ES-I3 (cell line): ENCODE measurements around the gene CENPP.
A peak's percentile ranks its signal among the peaks of the same experiment; 100 is the strongest.

Experiments used
- H3K36me3 ChIP-seq: 2 replicates; pipeline ENCODE4 v1.6.1; 2013; ENCODE audit warnings: mild to moderate bottlenecking, low read length, control low read depth, moderate library complexity; ENCODE audit not compliant: insufficient read depth
- H3K4me1 ChIP-seq: 2 replicates; pipeline ENCODE4 v1.6.1; 2013; ENCODE audit warnings: mild to moderate bottlenecking, control low read depth, low read length; ENCODE audit not compliant: insufficient read depth
- H3K9ac ChIP-seq: 2 replicates; pipeline ENCODE4 v1.6.1; 2013; ENCODE audit warnings: low read depth, mild to moderate bottlenecking, low read length, moderate library complexity
- H3K9me3 ChIP-seq: 2 replicates; pipeline ENCODE4 v1.6.1; 2013; ENCODE audit warnings: mild to moderate bottlenecking, low read length, moderate library complexity; ENCODE audit not compliant: control insufficient read depth, insufficient read depth

CENPP gene

DNA sequence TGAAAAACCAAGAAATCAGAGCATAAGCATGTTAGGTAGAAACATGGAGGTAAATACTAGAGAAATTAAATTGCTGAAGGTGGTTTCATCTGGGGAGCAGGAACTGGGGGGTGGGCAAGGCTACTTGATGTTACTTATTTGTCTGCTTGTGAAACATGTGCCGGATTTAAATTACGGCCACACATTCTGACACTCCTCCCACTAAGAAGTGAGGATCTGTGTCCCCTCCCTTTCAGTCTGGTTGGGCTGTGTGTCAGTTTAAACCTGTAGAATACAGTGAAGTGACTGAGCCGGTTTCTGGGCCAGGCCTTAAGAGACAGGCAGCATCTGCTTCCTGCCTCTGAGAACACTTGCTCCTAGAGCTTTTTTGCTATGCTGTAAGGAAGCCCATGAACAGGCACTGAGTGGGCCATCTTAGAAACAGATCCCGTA, 29.9 kb upstream of the CENPP start:
- no peak overlapping the region for H3K9ac ChIP-seq
- H3K4me1 ChIP-seq: peaks cover 5% of the 10 kb centered on the region; the same call in 1 of the 2 replicates
- no peaks in the 10 kb centered on the region for H3K9me3 ChIP-seq
- peaks cover 2% of the 10 kb centered on the region for H3K36me3 ChIP-seq

DNA sequence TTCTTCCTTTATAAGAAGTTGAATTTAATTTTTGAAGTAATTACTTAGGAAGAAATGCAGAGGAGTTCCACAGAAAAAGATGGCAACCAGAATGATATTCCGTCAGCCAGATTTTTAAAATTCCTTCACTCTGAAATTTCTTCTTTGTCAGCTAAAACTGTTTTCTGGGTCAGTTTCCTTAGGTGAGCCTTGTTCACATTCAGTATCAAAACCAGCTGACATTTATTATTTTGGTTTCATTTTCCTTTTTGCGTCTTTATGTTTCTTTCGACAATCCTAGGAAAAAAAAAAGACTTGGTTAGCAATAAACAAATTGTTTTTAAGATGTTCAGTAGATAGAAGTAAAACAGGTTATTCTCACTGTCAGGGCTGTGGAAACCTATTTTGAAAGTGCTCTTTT, 28.1 kb upstream of the CENPP start:
- no peaks in the 10 kb centered on the region for H3K4me1 ChIP-seq
- H3K9ac ChIP-seq: no peak overlapping the region
- peaks cover 5% of the 10 kb centered on the region for H3K36me3 ChIP-seq
- H3K9me3 ChIP-seq: no peaks in the 10 kb centered on the region

DNA sequence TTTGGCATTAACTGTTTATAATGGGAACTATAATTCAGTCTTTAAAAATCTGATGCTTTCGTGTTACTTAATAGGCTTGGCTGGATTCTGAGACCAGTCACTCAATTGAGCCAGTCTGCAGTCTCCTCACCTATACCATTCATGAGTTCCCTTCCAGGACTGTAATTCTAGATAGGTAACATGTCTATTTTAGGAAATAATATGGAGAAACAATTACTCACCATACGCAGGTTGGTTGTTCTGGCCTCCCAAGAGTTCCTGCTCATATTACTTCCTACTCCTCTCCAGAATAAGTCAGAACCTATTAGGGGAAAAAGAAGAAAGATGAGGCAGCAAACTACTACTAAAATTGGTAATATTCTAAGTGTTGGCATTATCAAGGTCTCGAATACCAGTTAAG, 27.7 kb upstream of the CENPP start:
- no peak overlapping the region for H3K9ac ChIP-seq
- H3K36me3 ChIP-seq: peaks cover 7% of the 10 kb centered on the region
- no peaks in the 10 kb centered on the region for H3K9me3 ChIP-seq
- H3K4me1 ChIP-seq: no peaks in the 10 kb centered on the region

DNA sequence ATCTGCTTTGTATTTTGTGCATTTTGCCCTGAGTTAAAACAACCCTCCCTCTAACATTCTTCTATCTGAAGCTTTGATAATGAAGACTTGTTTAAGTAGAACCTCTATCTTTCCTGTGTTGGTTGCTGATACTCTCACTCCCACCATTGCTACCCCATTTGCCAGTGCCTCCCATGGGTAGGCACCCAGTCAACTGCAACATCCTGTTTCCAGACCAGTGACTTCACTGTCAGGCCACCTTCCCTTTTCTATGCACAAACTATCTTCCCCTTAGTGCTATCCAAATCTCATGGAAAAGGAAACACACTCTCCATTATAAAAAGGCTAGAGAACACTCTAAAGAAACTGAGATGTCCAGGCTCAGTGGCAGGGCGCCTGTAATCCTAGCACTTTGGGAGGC, 26.6 kb upstream of the CENPP start:
- peaks cover 7% of the 10 kb centered on the region for H3K36me3 ChIP-seq

DNA sequence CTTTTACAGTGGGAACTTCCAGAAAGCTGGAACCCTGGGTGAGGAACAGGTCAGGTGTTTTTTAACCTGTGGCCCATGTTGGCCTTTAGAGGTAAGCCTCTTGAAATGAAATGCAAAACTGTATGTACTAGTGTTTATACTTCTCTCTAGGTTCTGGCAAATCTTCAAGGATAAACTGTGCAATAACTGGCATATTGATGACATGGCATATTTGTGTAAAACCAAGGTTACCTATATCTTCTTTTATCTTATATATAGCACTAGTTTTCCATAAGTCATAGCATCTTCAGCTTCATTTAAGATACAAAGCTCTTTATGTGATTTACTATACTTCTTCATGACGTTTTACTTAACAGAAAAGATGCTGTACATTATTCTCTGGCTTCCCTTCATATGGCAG, 24.8 kb upstream of the CENPP start:
- Histone ChIP-seq H3K36me3 (peaks cover 7% of the 10 kb centered on the region), H3K4me1 (no peaks in the 10 kb centered on the region), H3K9me3 (no peaks in the 10 kb centered on the region), H3K9ac (no peak overlapping the region)

More for the DNA sequence above, 26.6 kb upstream of the CENPP start:
- Histone ChIP-seq H3K9ac (no peak overlapping the region), H3K4me1 (no peaks in the 10 kb centered on the region), H3K9me3 (no peaks in the 10 kb centered on the region)

DNA sequence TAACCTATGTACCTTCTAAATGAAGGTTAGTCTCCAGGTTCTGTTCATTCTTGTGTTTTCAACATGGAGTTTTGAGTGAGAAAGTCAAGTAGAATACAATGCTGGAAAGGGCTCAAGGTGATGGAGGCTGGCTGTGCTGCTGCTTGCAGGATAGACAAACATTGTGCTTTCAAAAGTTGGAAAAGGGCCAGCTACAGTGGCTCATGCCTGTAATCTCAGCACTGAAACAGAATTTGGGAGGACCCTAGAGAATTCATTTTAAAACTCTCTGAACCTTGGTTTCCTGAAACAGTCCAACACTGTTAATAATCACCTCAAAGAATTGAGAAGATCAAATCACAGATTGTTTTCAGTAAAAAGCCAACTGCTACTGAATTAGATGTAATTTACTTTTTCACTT, 16.9 kb upstream of the CENPP start:
- peaks cover 37% of the 10 kb centered on the region for H3K36me3 ChIP-seq
- H3K9ac ChIP-seq: no peak overlapping the region
- no peaks in the 10 kb centered on the region for H3K4me1 ChIP-seq
- H3K9me3 ChIP-seq: no peaks in the 10 kb centered on the region

DNA sequence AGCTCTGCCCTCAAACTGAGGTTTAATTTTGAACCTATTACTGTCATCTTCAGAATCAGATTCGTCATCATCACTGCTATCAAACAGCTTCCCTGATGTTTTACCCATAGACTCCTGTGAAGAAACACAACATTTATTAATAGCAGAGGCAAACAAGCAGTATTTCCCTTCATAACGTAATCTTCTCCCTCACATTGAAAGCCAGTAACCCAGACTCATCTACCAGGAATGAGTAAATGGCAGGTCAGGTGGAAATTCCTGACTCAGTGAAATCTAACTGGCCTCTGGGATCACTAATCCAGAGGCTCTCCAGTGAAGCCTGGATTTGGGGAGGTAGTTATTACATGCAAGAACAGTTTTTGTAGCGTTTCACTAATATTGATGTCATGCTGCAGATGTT, 15.2 kb upstream of the CENPP start:
- Histone ChIP-seq H3K4me1 (no peaks in the 10 kb centered on the region), H3K9ac (no peak overlapping the region), H3K9me3 (no peaks in the 10 kb centered on the region), H3K36me3 (peaks cover 41% of the 10 kb centered on the region)

DNA sequence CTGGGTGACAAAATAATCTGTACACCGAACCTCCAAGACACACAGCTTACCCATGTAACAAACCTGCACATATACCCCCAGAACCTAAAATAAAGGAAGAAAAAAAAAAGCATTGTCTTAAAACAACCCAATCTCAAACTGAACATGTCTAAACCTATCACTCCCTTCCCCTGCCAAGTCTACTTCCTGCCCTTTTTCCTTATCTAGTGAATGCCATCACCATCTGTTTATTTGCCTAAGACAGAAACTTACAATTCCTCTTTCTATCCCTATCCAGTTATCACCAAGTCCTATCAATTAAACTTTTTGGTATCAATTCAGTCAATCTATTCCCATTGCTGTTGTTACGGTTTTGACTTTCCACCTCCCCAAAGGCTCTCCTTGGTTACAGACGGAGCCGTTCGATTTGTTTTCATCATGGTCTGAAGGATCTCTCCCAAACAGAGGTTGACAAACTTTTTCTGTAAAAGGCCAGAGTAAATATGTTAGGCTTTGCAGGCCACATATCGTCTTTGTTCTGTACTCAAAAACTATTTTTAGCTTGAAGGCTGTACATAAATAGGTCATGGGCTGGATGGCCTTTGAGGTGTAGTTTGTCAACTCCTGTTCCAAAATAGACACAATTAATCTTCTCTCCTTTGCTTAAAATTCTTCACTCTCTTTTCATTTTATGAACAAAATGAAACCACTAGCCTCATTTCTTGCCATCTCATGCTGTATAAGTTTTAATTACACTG, 12.7 kb upstream of the CENPP start:
- Histone ChIP-seq H3K9ac (no peak overlapping the region), H3K4me1 (no peaks in the 10 kb centered on the region), H3K36me3 (peaks cover 37% of the 10 kb centered on the region), H3K9me3 (no peaks in the 10 kb centered on the region)

DNA sequence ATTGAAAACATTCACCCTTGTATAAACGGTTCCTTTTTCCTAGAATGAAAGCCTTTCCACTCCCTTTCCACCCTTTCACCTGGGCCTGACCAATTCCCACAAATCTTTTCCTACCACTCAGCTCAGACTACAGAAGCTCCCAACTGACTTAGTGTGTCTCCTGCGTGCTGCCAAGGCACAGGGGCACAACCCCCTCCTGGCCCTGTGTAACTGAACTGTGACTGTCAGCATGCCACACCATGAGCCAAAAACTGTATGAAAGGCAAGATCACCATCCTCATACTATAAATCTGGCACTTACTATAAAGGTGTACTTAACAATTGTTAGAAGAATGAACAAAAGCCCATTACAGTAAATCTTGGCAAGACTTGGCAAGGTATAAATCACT, 12.1 kb upstream of the CENPP start:
- Histone ChIP-seq H3K9me3 (no peaks in the 10 kb centered on the region), H3K36me3 (peaks cover 34% of the 10 kb centered on the region), H3K9ac (no peak overlapping the region), H3K4me1 (no peaks in the 10 kb centered on the region)

DNA sequence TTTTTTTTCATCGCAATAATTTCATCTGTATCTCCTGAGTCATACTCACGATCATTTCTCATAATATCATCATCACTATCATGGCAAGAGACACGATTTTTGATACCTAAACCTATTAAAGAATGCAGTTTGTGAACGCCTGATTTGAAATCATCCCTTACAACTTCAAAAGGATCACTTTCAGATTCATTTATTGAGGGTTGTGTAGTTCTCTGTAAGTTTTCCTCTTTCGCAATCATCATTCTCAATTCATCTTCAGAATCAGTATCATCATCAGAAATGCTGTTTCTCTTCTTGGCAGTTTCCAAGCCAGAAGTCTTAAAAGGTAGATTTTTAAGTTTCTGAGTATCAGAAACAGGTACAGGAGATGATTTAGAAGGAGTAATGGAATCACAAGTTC, 10.3 kb upstream of the CENPP start:
- peaks cover 34% of the 10 kb centered on the region for H3K36me3 ChIP-seq
- H3K9me3 ChIP-seq: no peaks in the 10 kb centered on the region
- H3K9ac ChIP-seq: no peak overlapping the region
- H3K4me1 ChIP-seq: no peaks in the 10 kb centered on the region

DNA sequence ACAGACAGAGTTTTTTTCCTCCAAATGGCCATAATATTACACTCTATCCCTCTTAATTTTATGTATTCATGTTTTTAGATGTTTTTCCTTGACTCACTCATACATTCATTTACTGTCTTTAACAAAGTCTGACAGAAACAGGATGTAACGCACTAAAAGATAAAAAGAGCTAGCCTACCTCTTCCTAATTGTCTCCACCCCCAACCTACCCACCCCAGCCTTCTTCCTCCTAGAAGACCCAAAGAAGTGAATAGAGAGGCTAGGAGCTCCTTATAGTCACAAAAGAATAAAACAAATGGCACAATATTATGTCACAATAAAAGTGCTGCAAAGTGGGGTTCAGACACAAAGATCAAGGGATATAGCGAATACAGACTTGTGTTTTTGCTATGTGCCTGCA, 1.3 kb upstream of the CENPP start:
- no peaks in the 10 kb centered on the region for H3K9me3 ChIP-seq
- peaks cover 19% of the 10 kb centered on the region for H3K4me1 ChIP-seq
- H3K9ac ChIP-seq: peak overlapping the region; percentile 65
- H3K36me3 ChIP-seq: peaks cover 14% of the 10 kb centered on the region

DNA sequence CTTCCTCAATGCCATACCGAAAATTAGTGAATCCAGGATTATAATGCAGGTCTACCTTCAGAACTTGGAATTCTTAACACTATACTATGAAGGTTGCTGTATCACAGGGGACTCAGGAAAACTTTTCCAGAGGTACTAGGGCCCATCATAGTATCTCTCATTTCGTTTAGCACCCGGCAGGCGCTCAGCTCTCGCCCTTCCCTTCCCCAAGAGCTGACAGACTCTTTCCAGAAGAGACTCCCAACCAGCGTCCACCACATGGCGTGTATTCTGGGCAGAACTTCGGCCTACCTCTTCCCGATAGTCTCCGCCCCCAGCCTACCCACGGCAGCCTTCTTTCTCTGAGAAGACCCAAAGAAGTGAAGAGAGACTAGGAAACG, 874 bp upstream of the CENPP start:
- H3K9me3 ChIP-seq: no peaks in the 10 kb centered on the region
- H3K9ac ChIP-seq: peak overlapping the region; percentile 65
- peaks cover 19% of the 10 kb centered on the region for H3K4me1 ChIP-seq
- H3K36me3 ChIP-seq: peaks cover 10% of the 10 kb centered on the region

DNA sequence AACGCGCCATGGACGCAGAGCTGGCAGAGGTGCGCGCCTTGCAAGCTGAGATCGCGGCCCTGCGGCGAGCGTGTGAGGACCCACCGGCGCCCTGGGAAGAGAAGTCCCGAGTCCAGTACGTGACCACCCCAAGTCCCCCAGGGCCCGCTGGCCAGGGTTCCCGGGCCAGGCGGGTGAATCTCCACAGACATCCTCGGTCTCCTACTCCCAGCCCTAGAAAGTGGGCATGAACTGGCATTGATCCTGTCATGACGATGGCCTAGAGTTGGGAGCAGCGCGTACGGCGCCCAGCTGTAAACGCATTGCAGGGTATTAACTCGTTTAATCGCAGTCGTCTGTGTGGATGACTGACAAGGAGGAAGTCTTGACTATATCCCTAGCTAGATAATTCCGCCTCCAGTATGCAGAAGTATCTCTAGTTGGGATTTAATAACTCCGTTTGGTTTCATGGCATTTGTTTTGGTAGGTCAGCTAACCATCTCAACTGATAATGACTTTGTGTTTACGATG, 293 bp downstream of the CENPP start:
- Histone ChIP-seq H3K4me1 (peaks cover 19% of the 10 kb centered on the region), H3K36me3 (peaks cover 6% of the 10 kb centered on the region), H3K9me3 (no peaks in the 10 kb centered on the region), H3K9ac (peak overlapping the region; percentile 65)

DNA sequence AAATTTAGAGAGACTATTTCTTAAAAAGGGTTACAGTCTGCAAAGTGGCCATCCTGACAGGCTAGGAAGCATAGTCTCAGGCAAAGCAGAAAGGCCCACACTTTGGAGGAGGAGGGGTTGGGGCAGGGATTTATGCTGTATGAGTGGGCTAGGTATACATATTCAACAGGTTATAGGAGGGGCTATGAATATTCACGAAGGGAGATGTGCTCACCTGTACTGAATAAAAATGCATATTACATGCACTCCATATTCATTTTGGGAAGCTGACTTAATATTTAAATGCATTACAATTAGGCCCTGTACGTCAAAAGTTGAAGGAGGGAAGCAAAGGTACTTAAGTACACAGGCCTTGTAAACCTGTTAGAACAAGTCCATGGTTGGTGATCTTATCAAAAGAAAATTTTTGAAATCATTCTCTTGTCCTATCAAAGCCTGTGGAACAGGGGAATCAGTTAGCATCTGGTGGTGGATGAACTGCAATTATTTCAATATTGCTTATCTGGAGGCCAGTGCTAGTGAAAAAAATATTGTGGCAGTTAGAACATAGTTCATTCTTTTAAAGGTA, 1.6 kb downstream of the CENPP start:
- Histone ChIP-seq H3K4me1 (peaks cover 19% of the 10 kb centered on the region), H3K9me3 (no peaks in the 10 kb centered on the region), H3K9ac (peak overlapping the region; percentile 65; the same call in 1 of the 2 replicates), H3K36me3 (peaks cover 6% of the 10 kb centered on the region)

DNA sequence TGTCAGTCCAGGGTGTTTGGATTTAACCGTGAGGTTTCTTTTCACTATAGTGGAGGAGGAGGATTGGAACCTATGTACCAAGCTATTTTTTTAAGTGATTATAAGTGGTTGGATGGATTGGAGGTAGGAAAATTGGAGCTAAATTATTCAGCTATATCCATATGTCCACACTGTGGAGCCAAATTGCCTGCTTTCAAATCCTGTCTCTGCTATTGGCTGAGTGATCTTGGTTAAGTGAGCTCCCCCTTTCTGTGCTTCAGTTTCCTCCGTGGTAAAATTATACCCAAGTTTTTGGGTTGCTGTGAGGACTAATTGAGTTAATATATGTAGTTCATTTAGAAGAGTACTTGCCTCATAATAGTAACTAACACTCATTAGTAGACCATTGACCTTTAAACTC, 2.5 kb downstream of the CENPP start:
- no peak overlapping the region for H3K9ac ChIP-seq
- H3K36me3 ChIP-seq: peaks cover under 1% of the 10 kb centered on the region; the same call in 1 of the 2 replicates
- no peaks in the 10 kb centered on the region for H3K9me3 ChIP-seq
- peaks cover 19% of the 10 kb centered on the region for H3K4me1 ChIP-seq
